ENCODE measurements around the gene ZMYM4.
A peak's percentile ranks its signal among the peaks of the same experiment; 100 is the strongest.

The ZMYM4 gene

DNA sequence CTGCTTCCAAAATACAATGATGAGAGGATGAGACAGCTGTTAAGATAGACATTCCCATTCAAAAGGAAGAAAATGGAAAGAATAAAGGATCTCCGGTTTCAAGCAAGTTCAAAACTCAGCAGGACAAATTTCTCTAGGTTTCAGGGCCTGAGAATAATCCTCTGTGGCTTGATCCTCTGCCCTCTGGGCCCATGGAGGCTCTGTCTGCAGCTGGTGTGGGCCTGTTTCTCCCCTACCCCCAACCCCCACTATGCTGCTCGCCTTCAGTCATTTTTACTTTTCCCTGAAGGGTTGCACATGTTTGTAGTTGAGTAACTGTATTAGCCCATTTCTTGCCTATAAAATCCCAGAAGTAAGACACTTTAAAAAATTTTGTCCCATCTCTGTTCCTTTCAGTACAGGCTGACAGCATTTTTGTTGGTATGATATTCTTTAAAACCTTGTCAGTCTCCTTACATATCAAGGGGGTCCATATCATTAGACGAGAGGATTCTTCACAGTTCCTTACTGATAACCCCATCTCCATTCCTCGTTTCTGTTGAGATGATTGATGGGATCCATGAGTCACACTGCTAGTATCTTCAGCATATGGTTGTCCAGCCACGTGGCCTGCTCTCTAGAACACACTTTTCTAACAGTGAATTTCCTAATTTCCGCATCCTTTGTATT lies 10.5 kb downstream of the ZMYM4 start:
- no peak for DNase-seq

- no peak for DNase-seq
These were observed 11.0 kb downstream of the ZMYM4 start for GRCh38 chr1:35279555-35279904.

DNA sequence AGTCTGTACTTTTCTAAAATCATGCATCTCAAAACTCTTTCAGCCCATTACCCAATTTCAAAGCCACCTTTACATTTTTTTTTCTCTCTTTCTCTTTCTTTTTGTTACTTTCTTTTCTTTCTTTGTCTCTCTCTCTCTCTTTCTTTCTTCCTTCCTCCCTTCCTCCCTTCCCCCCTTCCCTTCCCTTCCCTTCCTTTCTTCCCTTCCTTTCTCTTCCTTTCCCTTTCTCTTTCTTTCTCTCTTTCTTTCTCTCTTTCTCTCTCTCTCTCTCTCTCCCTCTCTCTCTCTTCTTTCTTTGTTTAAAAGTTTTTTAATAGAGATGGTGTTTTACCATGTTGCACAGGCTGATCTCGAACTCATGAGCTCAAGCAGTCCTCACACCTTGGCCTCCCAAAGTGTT lies 11.5 kb downstream of the ZMYM4 start:
- DNase-seq, result no peak

DNA sequence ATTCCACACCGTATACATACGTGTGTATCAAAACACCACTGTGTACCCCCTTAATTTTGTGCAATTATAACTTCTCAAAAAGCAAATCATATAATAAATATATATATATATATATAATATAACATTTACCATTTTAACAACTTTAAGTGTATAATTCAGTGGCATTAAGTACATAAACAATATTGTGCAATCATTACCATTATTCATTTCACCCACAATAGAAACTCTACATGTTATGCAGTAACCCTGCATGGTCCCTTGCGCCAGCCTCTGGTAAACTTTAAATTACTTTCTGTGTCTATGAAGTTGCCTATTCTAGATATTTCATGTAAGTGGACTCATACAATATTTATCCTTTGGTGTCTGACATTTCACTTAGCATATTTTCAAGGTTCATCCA lies 13.1 kb downstream of the ZMYM4 start:
- no peak for DNase-seq

DNA sequence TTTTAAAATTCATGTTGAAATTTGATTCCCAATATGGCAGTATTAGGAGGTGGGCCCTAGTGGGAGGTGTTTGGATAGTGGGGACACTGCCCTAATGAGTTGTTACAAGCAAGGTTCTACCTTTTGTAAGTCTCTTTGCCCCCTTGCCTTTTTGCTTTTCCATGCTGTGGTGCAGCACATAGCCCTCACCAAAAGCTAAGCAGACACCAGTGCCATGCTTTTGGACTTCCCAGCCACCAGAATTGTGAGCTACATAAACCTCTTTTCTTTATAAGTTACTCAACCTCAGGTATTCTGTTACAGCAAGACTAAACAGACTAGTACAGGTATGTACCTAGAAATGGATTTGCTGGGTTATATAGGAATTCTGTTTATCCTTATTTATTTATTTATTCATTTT lies 13.7 kb downstream of the ZMYM4 start:
- DNase-seq, result no peak

DNA sequence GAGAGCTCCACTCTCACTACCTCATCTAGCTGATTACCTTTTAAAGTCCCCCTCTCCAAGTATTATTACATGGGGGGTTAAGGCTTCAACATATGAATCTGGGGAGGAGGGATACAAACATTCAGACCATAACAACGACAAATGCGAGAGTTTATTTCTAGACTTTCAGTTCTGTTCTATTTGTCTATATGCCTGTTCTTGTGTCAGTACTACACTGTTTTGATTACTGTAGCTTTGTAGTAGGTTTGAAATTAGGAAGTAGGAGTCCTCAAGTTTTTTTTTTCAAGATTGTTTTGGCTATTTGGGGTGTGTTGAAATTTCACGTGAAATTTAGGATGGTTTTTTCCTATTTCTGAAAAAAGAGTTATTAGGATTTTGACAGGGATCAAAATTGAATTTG lies 16.3 kb downstream of the ZMYM4 start:
- no peak for DNase-seq

DNA sequence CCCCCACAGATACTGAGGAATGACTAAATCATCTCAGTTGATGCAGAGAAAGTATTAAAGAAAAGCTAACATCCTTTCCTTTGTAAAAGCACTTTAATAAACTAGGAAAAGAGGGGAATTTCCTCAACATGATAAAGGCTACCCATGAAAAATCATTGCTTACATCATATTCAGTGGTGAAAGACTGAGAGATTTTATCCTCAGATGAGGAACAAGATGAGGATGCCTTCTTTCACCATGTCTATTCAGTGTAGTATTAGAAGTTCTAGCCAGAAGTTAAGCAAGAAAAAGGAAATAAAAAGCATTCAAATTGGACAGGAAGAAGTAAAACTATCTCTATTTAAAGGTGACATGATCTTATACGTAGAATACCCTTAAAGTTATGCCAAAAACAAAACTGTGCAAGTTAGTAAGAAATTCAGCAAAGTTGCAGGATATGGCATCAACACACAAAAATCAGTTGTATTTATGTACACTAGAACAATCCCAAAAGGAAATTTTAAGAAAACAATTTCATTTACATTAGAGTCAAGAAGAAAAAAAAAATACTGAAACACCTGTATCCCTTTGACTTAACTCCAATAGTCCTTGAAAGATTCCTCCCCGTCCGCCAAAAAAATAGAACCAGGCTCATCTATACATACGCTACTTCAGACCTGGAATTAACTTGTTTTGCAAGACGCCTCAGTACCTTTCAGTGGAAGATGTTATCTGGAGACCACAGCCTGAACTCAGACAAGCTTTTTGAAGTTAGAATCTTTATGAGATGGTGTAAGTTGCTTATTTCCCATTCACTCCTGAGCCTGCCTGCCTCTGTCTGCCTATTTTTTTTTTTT lies 17.5 kb downstream of the ZMYM4 start:
- no peak for DNase-seq

DNA sequence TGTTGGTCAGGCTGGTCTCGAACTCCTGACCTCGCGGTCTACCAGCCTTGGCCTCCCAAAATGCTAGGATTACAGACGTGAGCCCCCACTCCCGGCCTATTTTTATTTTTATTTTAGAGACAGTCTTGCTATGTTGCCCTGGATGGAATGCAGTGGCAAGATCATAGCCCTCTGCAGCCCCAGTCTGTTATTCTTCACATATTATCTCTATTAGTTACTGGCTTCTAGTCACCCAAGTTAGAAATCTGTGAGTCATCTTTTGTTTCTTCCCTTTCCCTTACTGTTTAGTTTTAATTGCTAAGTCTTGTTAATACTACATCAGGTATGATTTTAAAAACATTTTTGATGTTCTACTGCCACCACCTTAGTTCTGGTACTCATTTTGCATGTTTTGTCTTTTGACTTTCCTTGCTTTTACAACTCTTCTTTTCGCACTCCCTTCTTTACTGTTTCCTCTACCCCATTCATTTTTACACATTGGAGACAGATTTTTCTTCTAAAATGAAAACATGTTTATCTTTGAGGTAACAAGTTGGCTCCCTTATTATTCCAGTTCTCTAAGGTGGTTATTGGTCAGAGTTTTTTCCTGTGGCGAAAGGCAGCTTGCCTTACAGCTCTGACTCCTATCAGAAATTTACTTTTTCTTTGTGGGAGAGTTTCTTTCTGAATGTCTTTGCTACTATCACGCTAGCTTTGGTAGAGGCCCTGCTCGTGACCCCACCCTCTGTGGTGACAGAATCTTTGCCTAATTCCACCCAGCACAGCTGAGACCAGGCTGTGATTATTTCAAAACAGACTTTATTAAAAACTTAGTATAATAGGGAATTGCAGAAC lies 19.5 kb downstream of the ZMYM4 start:
- DNase-seq, result no peak

GRCh38 chr1:35288761-35289160 lies 20.3 kb downstream of the ZMYM4 start:
- DNase-seq, result no peak

DNA sequence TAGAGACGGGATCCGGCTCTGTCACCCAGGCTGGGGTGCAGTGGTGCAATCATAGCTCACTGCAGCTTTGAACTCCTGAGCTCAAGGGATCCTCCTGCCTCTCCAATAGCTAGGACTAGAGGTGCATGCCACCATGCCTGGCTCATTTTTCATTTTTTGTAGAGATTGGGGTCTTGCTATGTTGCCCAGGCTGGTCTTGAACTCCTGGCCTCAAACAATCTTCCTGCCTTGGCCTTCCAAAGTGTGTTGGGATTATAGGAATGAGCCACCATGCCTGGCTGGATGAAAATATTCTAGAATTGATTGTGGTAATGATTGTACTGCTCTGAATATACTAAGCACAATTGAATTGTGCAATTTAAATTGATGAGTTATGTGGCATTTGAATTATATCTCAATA lies 21.9 kb downstream of the ZMYM4 start:
- no peak for DNase-seq

- no peak for DNase-seq
These were observed 26.3 kb downstream of the ZMYM4 start for GRCh38 chr1:35294809-35295208.

GRCh38 chr1:35297886-35298285 lies 29.4 kb downstream of the ZMYM4 start:
- DNase-seq, result no peak

DNA sequence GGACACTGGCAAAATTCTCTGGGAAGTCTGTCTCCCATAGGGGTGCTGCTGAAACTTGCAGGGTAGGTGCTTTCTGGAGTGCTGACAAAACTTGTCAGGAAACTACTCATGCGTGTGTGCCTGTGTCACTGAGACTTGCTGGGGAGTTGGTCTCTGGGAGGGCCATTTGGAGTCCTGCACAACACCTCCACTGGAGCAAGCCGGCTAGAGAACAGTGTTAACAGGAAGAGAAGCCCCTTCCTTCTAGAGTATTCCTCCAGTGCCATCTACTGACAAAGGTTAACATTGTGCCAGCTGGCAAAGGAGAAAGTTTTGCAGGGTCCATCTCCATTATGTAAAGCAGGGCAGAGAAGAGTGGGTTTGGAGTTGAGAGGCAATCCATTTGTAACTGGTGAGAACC lies 30.0 kb downstream of the ZMYM4 start:
- DNase-seq, result peak; percentile 8

GRCh38 chr1:35300376-35300775 lies 31.9 kb downstream of the ZMYM4 start:
- no peak for DNase-seq

- no peak for DNase-seq
These were observed 33.3 kb downstream of the ZMYM4 start for GRCh38 chr1:35301674-35302392.

- no peak for DNase-seq
These were observed 36.9 kb downstream of the ZMYM4 start for GRCh38 chr1:35305383-35305782.

DNA sequence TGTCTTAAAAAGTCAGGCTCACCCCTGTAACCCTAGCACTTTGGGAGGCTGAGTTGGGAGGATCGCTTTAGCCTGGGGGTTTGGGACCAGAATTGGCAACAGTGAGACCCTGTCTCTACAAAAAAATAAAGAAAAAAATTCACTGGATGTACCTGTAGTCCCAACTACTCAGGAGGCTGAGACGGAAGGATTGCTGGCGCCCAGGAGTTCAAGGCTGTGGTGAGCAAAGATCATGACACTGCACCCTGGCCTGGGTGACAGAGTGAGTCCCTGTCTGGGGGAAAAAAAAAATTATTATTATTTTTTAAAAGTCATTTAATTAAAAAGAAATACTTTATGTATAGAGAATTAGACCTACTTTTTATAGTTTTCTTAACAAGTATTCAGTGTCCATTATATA lies 47.1 kb downstream of the ZMYM4 start:
- DNase-seq, result no peak

- no peak for DNase-seq
These were observed 47.8 kb downstream of the ZMYM4 start for GRCh38 chr1:35316264-35316663.

DNA sequence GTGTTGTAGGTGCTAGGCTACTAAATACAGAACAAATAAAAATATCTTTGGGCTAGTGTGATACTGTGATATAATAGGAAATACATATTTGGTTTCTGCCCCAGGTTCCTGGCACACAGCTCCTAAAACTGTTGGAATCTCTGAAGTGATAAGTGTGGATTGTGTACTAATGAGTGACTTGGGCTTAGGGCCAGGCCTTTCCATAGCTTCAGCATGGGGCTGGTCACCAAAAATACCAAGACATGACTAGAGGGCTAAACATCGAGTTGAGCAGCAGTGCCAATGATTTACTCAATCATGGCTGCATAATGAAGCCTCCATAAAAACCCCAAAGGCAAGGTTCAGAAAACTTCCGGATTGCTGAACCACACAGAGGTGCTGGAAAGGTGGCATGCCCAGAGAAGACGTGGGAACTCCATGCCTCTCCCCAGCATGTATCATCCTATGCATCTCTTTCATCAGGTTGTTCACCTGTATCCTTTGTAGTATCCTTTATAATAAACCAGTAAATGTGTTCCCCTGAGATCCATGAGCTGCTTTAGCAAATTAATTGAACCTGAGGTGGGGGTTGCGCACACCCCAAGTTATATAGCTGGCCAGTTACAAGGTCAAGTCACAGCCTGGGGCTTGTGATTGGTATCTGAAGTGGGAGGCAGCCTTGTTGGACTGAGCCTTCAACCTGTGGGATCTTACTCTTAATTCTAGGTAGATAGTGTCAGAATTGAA lies 51.6 kb downstream of the ZMYM4 start:
- DNase-seq, result no peak

GRCh38 chr1:35320937-35321336 lies 52.4 kb downstream of the ZMYM4 start:
- no peak for DNase-seq

DNA sequence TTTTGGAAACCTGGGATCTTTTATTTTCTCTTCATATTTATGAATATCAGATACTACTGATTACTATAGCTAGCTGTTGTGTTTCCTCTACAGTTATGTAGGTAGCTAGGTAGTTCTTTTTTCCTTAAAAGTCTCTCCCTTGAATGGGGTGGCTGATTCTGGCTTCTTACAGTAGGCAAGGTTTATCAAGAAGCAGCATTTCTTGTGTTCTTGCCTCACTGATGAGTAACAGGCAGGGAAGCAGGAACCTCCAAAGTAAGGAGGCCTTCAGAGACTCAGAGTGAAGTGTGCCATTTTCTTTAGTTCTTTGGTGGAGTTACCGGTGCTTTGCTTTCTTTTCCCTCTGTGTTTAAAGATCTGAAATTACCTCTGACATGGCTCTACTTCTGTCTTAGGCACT lies 56.0 kb downstream of the ZMYM4 start:
- no peak for DNase-seq

DNA sequence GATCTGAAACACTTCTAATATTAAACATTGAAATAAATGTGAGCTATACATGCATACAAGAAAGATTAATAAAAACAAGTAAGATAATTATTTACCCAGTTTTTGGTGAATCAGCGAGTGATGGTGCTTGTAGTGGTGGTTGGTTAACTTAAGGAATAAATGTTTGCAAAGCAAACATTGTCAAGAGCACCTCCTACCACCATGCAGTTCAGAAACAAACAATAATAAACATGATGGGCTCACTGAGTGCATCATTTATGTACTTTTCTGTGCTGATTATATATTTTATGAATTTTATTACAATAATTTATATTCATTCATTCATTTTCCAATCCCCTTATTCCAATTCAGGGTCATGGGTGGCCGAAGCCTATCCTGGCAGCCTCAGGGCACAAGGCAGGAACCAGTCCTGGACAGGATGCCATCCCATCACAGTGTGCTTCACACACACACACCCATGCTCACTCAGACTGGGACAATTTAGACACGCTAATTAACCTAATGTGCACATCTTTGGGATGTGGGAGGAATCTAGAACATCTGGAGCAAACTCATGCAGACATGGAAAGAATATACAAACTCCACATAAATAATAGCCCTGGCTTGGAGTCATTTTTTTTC lies 57.8 kb downstream of the ZMYM4 start:
- DNase-seq, result no peak
